Measurements from ENCODE around the gene HHIP.

Gene HHIP

DNA sequence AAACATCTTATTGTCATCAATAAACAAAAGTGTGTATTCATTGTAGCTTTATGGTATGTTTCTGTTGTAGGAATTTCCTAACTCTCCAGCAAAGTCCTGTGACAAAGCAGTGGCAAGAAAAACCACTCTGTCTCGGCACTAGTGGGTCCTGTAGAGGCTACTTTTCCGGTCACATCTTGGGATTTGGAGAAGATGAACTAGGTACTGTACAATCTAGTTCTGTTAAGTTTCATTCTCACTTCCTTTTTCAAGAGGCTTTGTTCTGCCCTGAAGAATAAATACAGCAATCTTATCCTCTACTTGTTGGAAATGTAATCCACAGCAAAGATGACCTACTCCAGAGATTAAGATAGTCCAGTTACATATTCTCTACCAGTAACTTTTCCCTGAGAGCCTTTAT, 69.3 kb downstream of the HHIP start:
- Histone ChIP-seq H3K27ac (ENCODE audit: low read depth, low read length) (no peak overlapping the region), H3K9ac (ENCODE audit: low read length in 5 of 5) (no peak overlapping the region), H3K4me3 (ENCODE audit: low read depth in 1 of 5, low read length in 5 of 5) (no peak overlapping the region), H3K36me3 (ENCODE audit: control insufficient read depth in 5 of 5, insufficient read depth in 5 of 5, low read length in 5 of 5) (no peaks in the 10 kb centered on the region), H3K4me1 (ENCODE audit: control insufficient read depth in 5 of 5, insufficient read depth in 5 of 5, low read length in 5 of 5) (peaks cover 0 to 4% (median 0%) of the 10 kb centered on the region in 5 donors), H3K9me3 (ENCODE audit: control insufficient read depth in 5 of 5, low read length in 5 of 5) (no peaks in the 10 kb centered on the region), H3K27me3 (ENCODE audit: control insufficient read depth in 5 of 5, insufficient read depth in 4 of 5, low read length in 5 of 5) (no peaks in the 10 kb centered on the region)

DNA sequence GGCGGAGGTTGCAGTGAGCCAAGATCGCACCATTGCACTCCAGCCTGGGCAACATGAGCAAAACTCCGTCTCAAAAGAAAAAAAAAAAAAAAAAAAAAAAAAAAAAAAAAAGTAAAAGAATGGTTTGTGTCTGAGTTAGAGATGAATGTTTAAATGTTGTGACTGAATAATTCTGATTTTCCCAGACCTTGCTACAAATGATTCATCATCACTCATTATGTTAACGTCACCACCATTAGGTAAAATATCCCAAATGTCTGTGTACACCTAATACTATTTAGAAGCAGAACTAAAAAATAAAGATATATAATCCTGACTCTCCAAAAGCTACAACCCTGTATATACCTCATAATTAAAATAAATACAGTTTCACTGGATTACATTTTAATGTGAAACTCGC, 70.8 kb downstream of the HHIP start:
- no peak overlapping the region for H3K9ac ChIP-seq (ENCODE audit: low read length in 5 of 5)
- no peaks in the 10 kb centered on the region for H3K9me3 ChIP-seq (ENCODE audit: control insufficient read depth in 5 of 5, low read length in 5 of 5)
- no peak overlapping the region for H3K27ac ChIP-seq (ENCODE audit: low read depth, low read length)
- no peaks in the 10 kb centered on the region for H3K4me1 ChIP-seq (ENCODE audit: control insufficient read depth in 5 of 5, insufficient read depth in 5 of 5, low read length in 5 of 5)
- no peaks in the 10 kb centered on the region for H3K36me3 ChIP-seq (ENCODE audit: control insufficient read depth in 5 of 5, insufficient read depth in 5 of 5, low read length in 5 of 5)
- no peak overlapping the region for H3K4me3 ChIP-seq (ENCODE audit: low read depth in 1 of 5, low read length in 5 of 5)
- H3K27me3 ChIP-seq (ENCODE audit: control insufficient read depth in 5 of 5, insufficient read depth in 4 of 5, low read length in 5 of 5), result no peaks in the 10 kb centered on the region

DNA sequence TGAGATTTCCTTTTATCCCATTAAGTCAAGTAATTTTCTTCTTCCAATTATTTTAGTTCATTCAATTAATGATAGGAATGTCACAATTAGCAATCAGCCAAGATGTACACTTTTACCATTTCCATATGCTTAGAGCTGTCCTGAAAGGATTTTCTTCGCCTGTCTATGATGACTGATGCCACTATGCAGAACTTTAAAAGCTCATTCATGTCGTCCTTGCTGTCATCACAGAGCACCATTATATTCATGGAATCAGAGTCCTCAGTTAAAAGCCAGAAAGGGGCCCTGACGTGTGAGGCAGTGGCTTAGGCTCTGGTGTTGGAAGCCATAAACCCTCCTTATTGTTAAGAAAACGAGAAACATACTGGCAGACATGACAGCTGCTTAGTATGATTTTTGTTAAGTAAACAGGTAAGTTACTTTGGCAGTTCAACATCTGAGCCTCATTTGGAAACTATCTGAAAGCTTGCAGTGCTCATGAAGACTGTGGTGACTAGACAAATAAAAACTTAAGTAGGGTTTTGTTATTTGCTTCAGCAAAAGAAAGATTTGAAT, 73.1 kb downstream of the HHIP start:
- H3K27ac ChIP-seq (ENCODE audit: low read depth, low read length), result no peak overlapping the region
- no peaks in the 10 kb centered on the region for H3K9me3 ChIP-seq (ENCODE audit: control insufficient read depth in 5 of 5, low read length in 5 of 5)
- no peaks in the 10 kb centered on the region for H3K36me3 ChIP-seq (ENCODE audit: control insufficient read depth in 5 of 5, insufficient read depth in 5 of 5, low read length in 5 of 5)
- no peak overlapping the region for H3K9ac ChIP-seq (ENCODE audit: low read length in 5 of 5)
- H3K4me3 ChIP-seq (ENCODE audit: low read depth in 1 of 5, low read length in 5 of 5), result no peak overlapping the region
- H3K4me1 ChIP-seq (ENCODE audit: control insufficient read depth in 5 of 5, insufficient read depth in 5 of 5, low read length in 5 of 5), result no peaks in the 10 kb centered on the region
- no peaks in the 10 kb centered on the region for H3K27me3 ChIP-seq (ENCODE audit: control insufficient read depth in 5 of 5, insufficient read depth in 4 of 5, low read length in 5 of 5)

DNA sequence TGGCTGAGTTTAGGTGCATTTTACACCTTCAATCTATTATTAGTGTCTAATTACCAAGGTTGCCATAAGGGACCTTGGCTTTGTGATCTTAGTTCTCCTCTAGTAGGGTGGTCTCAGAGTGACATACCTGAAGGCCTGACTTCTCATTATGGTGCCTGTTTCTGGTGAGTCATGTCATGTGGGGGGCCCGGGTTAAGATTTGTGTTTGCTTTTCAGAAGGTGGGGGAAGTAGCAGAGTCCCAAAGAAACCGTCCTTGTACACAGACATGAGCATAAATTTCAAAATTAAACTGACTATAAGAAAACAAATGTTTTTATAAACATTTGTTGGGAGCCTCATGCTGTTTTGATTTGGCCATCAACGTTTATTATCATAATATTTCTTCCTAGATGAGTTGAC, 74.5 kb downstream of the HHIP start:
- H3K9ac ChIP-seq (ENCODE audit: low read length in 5 of 5), result no peak overlapping the region

DNA sequence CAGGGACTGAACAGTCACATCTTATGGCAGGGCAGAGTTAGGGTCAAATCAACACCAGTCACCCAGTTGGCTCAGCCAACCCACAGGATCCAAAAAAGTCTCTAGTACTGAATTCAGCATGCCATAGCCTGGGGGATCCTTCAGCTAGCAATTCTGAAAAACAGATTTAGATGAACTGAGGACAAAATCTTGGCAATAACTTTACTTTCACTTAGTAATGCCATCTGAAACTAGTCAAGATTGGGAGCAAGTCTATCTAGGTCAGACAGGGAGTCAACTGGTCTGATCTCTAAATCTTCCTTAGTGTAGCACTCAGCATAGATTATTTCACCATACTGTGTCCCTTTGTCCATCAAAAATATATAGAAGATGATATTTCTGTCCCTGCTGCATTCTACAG, 76.0 kb downstream of the HHIP start:
- Histone ChIP-seq H3K36me3 (ENCODE audit: control insufficient read depth in 5 of 5, insufficient read depth in 5 of 5, low read length in 5 of 5) (no peaks in the 10 kb centered on the region), H3K9ac (ENCODE audit: low read length in 5 of 5) (no peak overlapping the region), H3K4me1 (ENCODE audit: control insufficient read depth in 5 of 5, insufficient read depth in 5 of 5, low read length in 5 of 5) (no peaks in the 10 kb centered on the region), H3K4me3 (ENCODE audit: low read depth in 1 of 5, low read length in 5 of 5) (no peak overlapping the region), H3K27me3 (ENCODE audit: control insufficient read depth in 5 of 5, insufficient read depth in 4 of 5, low read length in 5 of 5) (no peaks in the 10 kb centered on the region), H3K9me3 (ENCODE audit: control insufficient read depth in 5 of 5, low read length in 5 of 5) (no peaks in the 10 kb centered on the region), H3K27ac (ENCODE audit: low read depth, low read length) (no peak overlapping the region)

More for the DNA sequence above, 74.5 kb downstream of the HHIP start:
- no peaks in the 10 kb centered on the region for H3K36me3 ChIP-seq (ENCODE audit: control insufficient read depth in 5 of 5, insufficient read depth in 5 of 5, low read length in 5 of 5)
- H3K4me3 ChIP-seq (ENCODE audit: low read depth in 1 of 5, low read length in 5 of 5), result no peak overlapping the region
- no peaks in the 10 kb centered on the region for H3K9me3 ChIP-seq (ENCODE audit: control insufficient read depth in 5 of 5, low read length in 5 of 5)
- no peak overlapping the region for H3K27ac ChIP-seq (ENCODE audit: low read depth, low read length)
- no peaks in the 10 kb centered on the region for H3K4me1 ChIP-seq (ENCODE audit: control insufficient read depth in 5 of 5, insufficient read depth in 5 of 5, low read length in 5 of 5)
- no peaks in the 10 kb centered on the region for H3K27me3 ChIP-seq (ENCODE audit: control insufficient read depth in 5 of 5, insufficient read depth in 4 of 5, low read length in 5 of 5)

DNA sequence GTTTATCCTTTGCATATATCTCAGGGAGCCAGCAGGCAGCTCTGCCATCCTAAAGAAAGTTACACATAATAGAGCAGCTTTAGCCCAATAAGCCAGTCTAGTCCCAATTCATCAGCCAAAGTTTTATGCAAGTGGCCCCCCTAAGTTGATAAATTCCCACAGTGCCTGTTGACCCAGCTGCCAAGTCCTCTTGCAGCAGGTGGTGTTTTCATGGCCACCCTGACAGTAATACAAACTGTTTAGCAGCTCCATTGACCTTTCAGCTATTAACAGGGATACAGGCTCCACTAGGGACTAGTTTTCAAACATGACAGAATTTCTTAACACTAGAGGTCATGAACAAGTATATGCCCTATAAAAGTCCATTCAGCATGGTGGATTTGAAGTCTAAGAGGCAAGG, 77.5 kb downstream of the HHIP start:
- Histone ChIP-seq H3K27ac (ENCODE audit: low read depth, low read length) (no peak overlapping the region), H3K4me1 (ENCODE audit: control insufficient read depth in 5 of 5, insufficient read depth in 5 of 5, low read length in 5 of 5) (no peaks in the 10 kb centered on the region), H3K9me3 (ENCODE audit: control insufficient read depth in 5 of 5, low read length in 5 of 5) (no peaks in the 10 kb centered on the region), H3K4me3 (ENCODE audit: low read depth in 1 of 5, low read length in 5 of 5) (no peak overlapping the region), H3K27me3 (ENCODE audit: control insufficient read depth in 5 of 5, insufficient read depth in 4 of 5, low read length in 5 of 5) (no peaks in the 10 kb centered on the region), H3K36me3 (ENCODE audit: control insufficient read depth in 5 of 5, insufficient read depth in 5 of 5, low read length in 5 of 5) (no peaks in the 10 kb centered on the region), H3K9ac (ENCODE audit: low read length in 5 of 5) (no peak overlapping the region)

DNA sequence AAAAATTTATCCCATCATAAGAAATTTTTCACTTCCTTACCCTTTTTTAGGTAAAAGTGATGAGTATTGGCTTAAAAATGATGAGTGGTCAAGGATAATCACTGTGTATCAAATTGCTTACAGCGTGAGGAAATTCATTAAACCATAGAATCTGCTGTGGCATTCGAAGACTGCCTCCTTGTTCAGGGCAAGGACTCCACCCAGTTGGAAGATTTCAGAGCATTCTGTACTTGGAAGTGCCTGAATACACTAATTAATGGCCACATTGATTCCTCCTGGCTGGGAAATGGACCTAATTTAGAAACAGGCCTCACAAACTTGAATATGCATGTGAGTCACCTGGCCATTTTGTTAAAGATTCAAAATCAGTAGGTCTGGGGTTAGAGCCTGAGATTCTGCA, 83.2 kb downstream of the HHIP start:
- Histone ChIP-seq H3K4me1 (ENCODE audit: control insufficient read depth in 5 of 5, insufficient read depth in 5 of 5, low read length in 5 of 5) (no peaks in the 10 kb centered on the region), H3K27me3 (ENCODE audit: control insufficient read depth in 5 of 5, insufficient read depth in 4 of 5, low read length in 5 of 5) (no peaks in the 10 kb centered on the region), H3K27ac (ENCODE audit: low read depth, low read length) (no peak overlapping the region), H3K4me3 (ENCODE audit: low read depth in 1 of 5, low read length in 5 of 5) (no peak overlapping the region), H3K36me3 (ENCODE audit: control insufficient read depth in 5 of 5, insufficient read depth in 5 of 5, low read length in 5 of 5) (no peaks in the 10 kb centered on the region), H3K9ac (ENCODE audit: low read length in 5 of 5) (no peak overlapping the region), H3K9me3 (ENCODE audit: control insufficient read depth in 5 of 5, low read length in 5 of 5) (no peaks in the 10 kb centered on the region)

DNA sequence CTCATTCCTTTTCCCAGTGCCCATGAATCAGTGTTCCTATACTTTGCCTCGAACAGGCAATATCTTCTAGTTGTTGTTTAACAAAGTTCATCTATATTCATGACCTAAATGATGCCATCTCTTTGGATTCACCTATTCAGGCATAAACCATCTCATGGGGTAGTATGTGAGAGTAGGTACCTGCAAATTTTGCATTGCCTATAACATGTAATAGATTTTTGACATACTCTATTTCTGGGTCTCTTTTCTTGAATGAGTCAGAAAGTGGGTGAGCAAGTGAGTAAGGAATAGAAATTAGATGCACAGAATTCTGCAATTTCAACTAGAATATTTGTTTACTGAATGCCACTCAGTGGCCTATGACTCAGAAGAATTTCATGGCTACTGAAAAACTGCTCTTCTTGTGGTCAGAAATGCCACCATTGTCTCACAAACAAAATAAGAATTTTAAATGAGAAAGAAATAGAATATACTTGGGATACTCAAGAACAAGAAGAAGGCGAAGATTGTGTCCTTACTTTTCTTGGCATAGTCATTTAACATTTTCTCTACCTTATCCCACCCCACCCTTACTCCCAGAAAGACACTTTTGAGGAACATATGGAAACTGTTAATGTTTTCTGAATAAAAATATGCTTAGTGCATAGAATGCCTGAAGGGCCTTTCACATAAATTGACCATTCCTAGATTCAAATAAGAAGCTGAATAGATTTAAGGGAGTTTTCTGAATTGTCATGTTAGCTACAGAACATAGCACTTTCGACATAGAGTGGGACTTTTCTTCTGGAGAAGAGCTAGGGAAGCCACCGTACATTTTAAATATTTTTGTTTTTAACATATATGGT, 86.8 kb downstream of the HHIP start:
- Histone ChIP-seq H3K27ac (ENCODE audit: low read depth, low read length) (no peak overlapping the region), H3K9ac (ENCODE audit: low read length in 5 of 5) (no peak overlapping the region), H3K4me3 (ENCODE audit: low read depth in 1 of 5, low read length in 5 of 5) (no peak overlapping the region), H3K27me3 (ENCODE audit: control insufficient read depth in 5 of 5, insufficient read depth in 4 of 5, low read length in 5 of 5) (no peaks in the 10 kb centered on the region), H3K9me3 (ENCODE audit: control insufficient read depth in 5 of 5, low read length in 5 of 5) (no peaks in the 10 kb centered on the region), H3K36me3 (ENCODE audit: control insufficient read depth in 5 of 5, insufficient read depth in 5 of 5, low read length in 5 of 5) (no peaks in the 10 kb centered on the region), H3K4me1 (ENCODE audit: control insufficient read depth in 5 of 5, insufficient read depth in 5 of 5, low read length in 5 of 5) (no peaks in the 10 kb centered on the region)

DNA sequence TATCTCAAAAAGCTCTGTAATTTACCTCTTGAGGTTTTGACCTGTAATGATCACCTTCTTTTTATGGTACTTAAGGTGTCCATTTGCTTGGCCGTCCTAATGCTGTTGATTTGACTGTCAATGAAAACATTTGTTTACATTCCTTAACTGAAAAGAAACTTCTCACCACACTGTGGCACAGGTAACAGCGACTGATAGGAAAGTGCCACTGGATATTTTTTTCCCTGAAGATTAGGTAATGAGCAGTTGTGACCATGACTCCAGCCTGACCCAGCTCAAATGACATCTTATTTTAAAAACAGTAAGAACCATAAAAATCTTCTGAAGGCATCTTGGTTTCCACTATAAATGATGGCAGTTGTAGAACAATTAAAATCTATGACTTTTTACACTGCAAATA, 87.6 kb downstream of the HHIP start:
- Histone ChIP-seq H3K27me3 (ENCODE audit: control insufficient read depth in 5 of 5, insufficient read depth in 4 of 5, low read length in 5 of 5) (no peaks in the 10 kb centered on the region), H3K9me3 (ENCODE audit: control insufficient read depth in 5 of 5, low read length in 5 of 5) (no peaks in the 10 kb centered on the region), H3K9ac (ENCODE audit: low read length in 5 of 5) (no peak overlapping the region), H3K4me3 (ENCODE audit: low read depth in 1 of 5, low read length in 5 of 5) (no peak overlapping the region), H3K4me1 (ENCODE audit: control insufficient read depth in 5 of 5, insufficient read depth in 5 of 5, low read length in 5 of 5) (no peaks in the 10 kb centered on the region), H3K27ac (ENCODE audit: low read depth, low read length) (no peak overlapping the region), H3K36me3 (ENCODE audit: control insufficient read depth in 5 of 5, insufficient read depth in 5 of 5, low read length in 5 of 5) (no peaks in the 10 kb centered on the region)

DNA sequence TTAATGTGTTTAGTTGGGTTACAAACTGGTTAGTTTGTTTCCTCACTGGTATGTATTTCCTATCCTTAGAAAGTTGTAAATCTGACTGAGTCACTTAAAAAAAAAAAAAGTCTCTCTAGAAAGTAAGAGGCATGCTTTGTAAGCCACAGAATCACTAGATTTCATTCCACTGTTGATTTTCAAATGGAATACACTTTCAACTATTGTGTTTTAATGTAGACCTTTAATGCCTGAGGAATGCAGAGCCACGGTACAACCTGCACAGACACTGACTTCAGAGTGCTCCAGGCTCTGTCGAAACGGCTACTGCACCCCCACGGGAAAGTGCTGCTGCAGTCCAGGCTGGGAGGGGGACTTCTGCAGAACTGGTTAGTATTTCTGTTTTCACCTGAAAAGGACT, 88.6 kb downstream of the HHIP start:
- Histone ChIP-seq H3K9me3 (ENCODE audit: control insufficient read depth in 5 of 5, low read length in 5 of 5) (no peaks in the 10 kb centered on the region), H3K27ac (ENCODE audit: low read depth, low read length) (no peak overlapping the region)

More for the DNA sequence above, 88.6 kb downstream of the HHIP start:
- Histone ChIP-seq H3K4me1 (ENCODE audit: control insufficient read depth in 5 of 5, insufficient read depth in 5 of 5, low read length in 5 of 5) (no peaks in the 10 kb centered on the region), H3K4me3 (ENCODE audit: low read depth in 1 of 5, low read length in 5 of 5) (no peak overlapping the region), H3K9ac (ENCODE audit: low read length in 5 of 5) (no peak overlapping the region), H3K36me3 (ENCODE audit: control insufficient read depth in 5 of 5, insufficient read depth in 5 of 5, low read length in 5 of 5) (no peaks in the 10 kb centered on the region), H3K27me3 (ENCODE audit: control insufficient read depth in 5 of 5, insufficient read depth in 4 of 5, low read length in 5 of 5) (no peaks in the 10 kb centered on the region)

Measured in subcutaneous abdominal adipose tissue (tissue), 5 donors.